IMR-90 (cell line): Measurements from ENCODE around the gene ATRN. TPM values are rescaled to one million over a fixed set of nuclear protein-coding genes. Genes with fewer than 3 reads are reported as not detected.

Experiments used
- ATAC-seq: fragments of 200-7000 bp; cut with Tn5 transposase; 2 replicates; pipeline ENCODE4 v1.9.1; 2020; ENCODE audit warnings: low read depth, mild to moderate bottlenecking, moderate library complexity
- BruUV-seq: library from RNA; stranded (reverse); fragments of 400-500 nt; replicated peaks from 2 replicates; lab custom pipeline; 2021; lab: Mats Ljungman, UMichigan
- CTCF ChIA-PET: fragments of 300-600 bp; formaldehyde crosslinking; extraction: SDS; loops from one replicate; lab custom pipeline; 2021; ENCODE audit warnings: antibody characterized with exemption; lab: Yijun Ruan, JAX
- POLR2A ChIA-PET: fragments of 300-600 bp; sonication (Branson Sonifier 250); formaldehyde crosslinking; loops from one replicate; lab custom pipeline; 2022; ENCODE audit warnings: antibody characterized with exemption; ENCODE audit not compliant: unreplicated experiment; lab: Charles Lee
- DNase-seq: peaks from one replicate; pipeline ENCODE4 v3.0.0; 2013
- H2AFZ ChIP-seq: replicated peaks from 2 replicates; pipeline ENCODE3; 2013; ENCODE audit warnings: low read length, mild to moderate bottlenecking; ENCODE audit not compliant: poor library complexity
- H2AK5ac ChIP-seq: 2 replicates; pipeline ENCODE4 v1.6.1; 2013; ENCODE audit warnings: low read depth, low read length, inconsistent platforms
- H2AK9ac ChIP-seq: replicated peaks from 2 replicates; pipeline ENCODE3; 2013; ENCODE audit warnings: mild to moderate bottlenecking, low read depth, low read length, moderate library complexity; ENCODE audit not compliant: poor library complexity
- H2BK120ac ChIP-seq: 2 replicates; pipeline ENCODE4 v1.6.1; 2013; ENCODE audit warnings: low read depth, low read length, inconsistent platforms
- H2BK15ac ChIP-seq: 3 replicates; pipeline ENCODE4 v1.6.1; 2013; ENCODE audit warnings: low read depth, low read length, inconsistent platforms
- H2BK20ac ChIP-seq: 2 replicates; pipeline ENCODE4 v1.6.1; 2013; ENCODE audit warnings: low read depth, mild to moderate bottlenecking, inconsistent platforms, low read length, moderate library complexity
- H2BK5ac ChIP-seq: 2 replicates; pipeline ENCODE4 v1.6.1; 2013; ENCODE audit warnings: mild to moderate bottlenecking, low read depth, low read length, inconsistent platforms; ENCODE audit not compliant: poor library complexity, severe bottlenecking
- H3K14ac ChIP-seq: replicated peaks from 2 replicates; pipeline ENCODE4 v1.6.1; 2013; ENCODE audit warnings: low read depth, low read length, inconsistent platforms
- H3K18ac ChIP-seq: 2 replicates; pipeline ENCODE4 v1.6.1; 2013; ENCODE audit warnings: low read depth, low read length, control low read depth
- H3K23ac ChIP-seq: 2 replicates; pipeline ENCODE4 v1.6.1; 2013; ENCODE audit warnings: low read depth, low read length, inconsistent platforms
- H3K27ac ChIP-seq: 2 replicates; pipeline ENCODE4 v1.5.1; 2013; ENCODE audit warnings: mild to moderate bottlenecking, control low read depth, low read length; ENCODE audit not compliant: insufficient read depth
- H3K27me3 ChIP-seq: 2 replicates; pipeline ENCODE4 v1.6.1; 2013; ENCODE audit warnings: low read length; ENCODE audit not compliant: control insufficient read depth, insufficient read depth
- H3K36me3 ChIP-seq: 2 replicates; pipeline ENCODE4 v1.6.1; 2013; ENCODE audit warnings: low read length, mixed read lengths; ENCODE audit not compliant: control insufficient read depth, insufficient read depth
- H3K4ac ChIP-seq: 2 replicates; pipeline ENCODE4 v1.6.1; 2013; ENCODE audit warnings: low read depth, low read length, inconsistent platforms
- H3K4me1 ChIP-seq: 2 replicates; pipeline ENCODE4 v1.6.1; 2013; ENCODE audit warnings: low read length, mixed read lengths; ENCODE audit not compliant: control insufficient read depth, insufficient read depth
- H3K4me2 ChIP-seq: 2 replicates; pipeline ENCODE4 v1.6.1; 2013; ENCODE audit warnings: low read depth, mild to moderate bottlenecking, control low read depth, low read length, moderate library complexity
- H3K4me3 ChIP-seq: 2 replicates; pipeline ENCODE4 v1.5.1; 2013; ENCODE audit warnings: low read depth, mild to moderate bottlenecking, control low read depth, low read length, moderate library complexity; ENCODE audit not compliant: insufficient read depth
- H3K56ac ChIP-seq: 2 replicates; pipeline ENCODE4 v1.6.1; 2013; ENCODE audit warnings: low read length, inconsistent platforms; ENCODE audit not compliant: insufficient read depth; ENCODE audit errors: extremely low read depth
- H3K79me1 ChIP-seq, 2 experiments: 2 replicates each; pipeline ENCODE4 v1.6.1; 2013; ENCODE audit warnings: low read length in 2 of 2, inconsistent platforms in 1 of 2, low read depth in 1 of 2
- H3K9ac ChIP-seq: 2 replicates; pipeline ENCODE4 v1.6.1; 2013; ENCODE audit warnings: low read depth, low read length, control low read depth
- H3K9me1 ChIP-seq: 2 replicates; pipeline ENCODE4 v1.6.1; 2013; ENCODE audit warnings: low read length, inconsistent platforms; ENCODE audit not compliant: insufficient read depth
- H3K9me3 ChIP-seq: 2 replicates; pipeline ENCODE4 v1.6.1; 2013; ENCODE audit warnings: low read length; ENCODE audit not compliant: control insufficient read depth, insufficient read depth
- H4K20me1 ChIP-seq: 2 replicates; pipeline ENCODE4 v1.6.1; 2013; ENCODE audit warnings: low read length, inconsistent platforms; ENCODE audit not compliant: insufficient read depth
- H4K5ac ChIP-seq: 2 replicates; pipeline ENCODE4 v1.6.1; 2013; ENCODE audit warnings: mild to moderate bottlenecking, low read depth, low read length, control low read depth
- H4K8ac ChIP-seq, 2 experiments: 2 replicates each; pipeline ENCODE4 v1.6.1; 2013; ENCODE audit warnings: low read depth in 2 of 2, low read length in 2 of 2, control low read depth in 1 of 2, inconsistent platforms in 1 of 2
- H4K91ac ChIP-seq: 2 replicates; pipeline ENCODE4 v1.6.1; 2013; ENCODE audit warnings: low read depth, low read length, inconsistent platforms; ENCODE audit not compliant: insufficient read depth
- BHLHE40 ChIP-seq: fragments of 150-350 bp; IDR thresholded peaks from 2 replicates; pipeline ENCODE4 v1.6.1; 2016; ENCODE audit warnings: mild to moderate bottlenecking, low read depth, low read length
- CEBPB ChIP-seq: IDR thresholded peaks from 2 replicates; pipeline ENCODE4 v1.6.1; 2012; ENCODE audit warnings: low read depth, low read length, improper control_type of control experiment
- CTCF ChIP-seq: conservative IDR thresholded peaks from 2 replicates; pipeline ENCODE4 v1.5.1; 2012; ENCODE audit warnings: mild to moderate bottlenecking, low read depth, low read length, improper control_type of control experiment
- ELK1 ChIP-seq: fragments of 150-350 bp; IDR thresholded peaks from 2 replicates; pipeline ENCODE4 v1.6.1; 2016; ENCODE audit warnings: low read depth, mild to moderate bottlenecking, low read length, moderate library complexity, borderline replicate concordance
- FOS ChIP-seq: fragments of 150-350 bp; IDR thresholded peaks from 2 replicates; pipeline ENCODE4 v1.6.1; 2016; ENCODE audit warnings: low read depth, low read length
- MAZ ChIP-seq: IDR thresholded peaks from 2 replicates; pipeline ENCODE4 v1.6.1; 2012; ENCODE audit warnings: low read depth, mild to moderate bottlenecking, low read length, improper control_type of control experiment, moderate library complexity, borderline replicate concordance
- MXI1 ChIP-seq: IDR thresholded peaks from 2 replicates; pipeline ENCODE4 v1.6.1; 2012; ENCODE audit warnings: low read depth, mild to moderate bottlenecking, low read length, moderate library complexity, borderline replicate concordance
- POLR2A ChIP-seq: IDR thresholded peaks from 2 replicates; pipeline ENCODE4 v1.6.1; 2012; ENCODE audit warnings: mild to moderate bottlenecking, low read depth, low read length
- RAD21 ChIP-seq: IDR thresholded peaks from 2 replicates; pipeline ENCODE4 v1.6.1; 2012; ENCODE audit warnings: low read length, improper control_type of control experiment
- RFX5 ChIP-seq: IDR thresholded peaks from 2 replicates; pipeline ENCODE4 v1.8.0; 2012; ENCODE audit warnings: low read depth, mild to moderate bottlenecking, low read length, moderate library complexity
- USF2 ChIP-seq: fragments of 150-350 bp; IDR thresholded peaks from 2 replicates; pipeline ENCODE4 v1.6.1; 2017; ENCODE audit warnings: mild to moderate bottlenecking, antibody characterized with exemption, low read length, low read depth
- WGBS, 2 experiments: methylation state at CpG; one replicate each; pipeline versions ENCODE4 v1.1.5 to v1.1.7; 2013; ENCODE audit warnings: missing lambda C conversion rate in 2 of 2; ENCODE audit not compliant: insufficient read length in 1 of 2; ENCODE audit errors: extremely low coverage in 2 of 2; 5-methylcytosine and 5-hydroxymethylcytosine counted together
- dilution Hi-C: fragments of 300-500 bp; cut with HindIII; formaldehyde crosslinking; loops from one replicate; pipeline ENCODE4 v1.14.3; 2018; ENCODE audit warnings: low sequenced_read_pairs; ENCODE audit not compliant: unreplicated experiment
- in situ Hi-C: fragments of 300-500 bp; cut with MboI; formaldehyde crosslinking; loops from 3 replicates; pipeline ENCODE4 v1.14.3; 2019; ENCODE audit warnings: low sequenced_read_pairs, inconsistent platforms, mixed read lengths
- intact Hi-C: fragments of 100-400 bp; cut with micrococcal nuclease; formaldehyde crosslinking; loops from 2 replicates; pipeline ENCODE4 v1.10.0; 2022
- polyA plus RNA-seq, 3 experiments: library from polyadenylated mRNA; depleted of rRNA; stranded (reverse); fragments of >200 nt; gene quantifications; 2 replicates each; pipeline ENCODE4 v1.2.3, GENCODE V29; 2012; ENCODE audit warnings: low replicate concordance in 1 of 3
- total RNA-seq: library from RNA; depleted of rRNA; stranded (reverse); fragments of >200 nt; gene quantifications from 2 replicates; pipeline ENCODE4 v1.2.3, GENCODE V29; 2012

ATRN gene
- total and polyA plus RNA-seq, 2 of the 4 experiments (the other 2 are of a cell fraction) = 32.3 to 46.2 TPM

- Histone ChIP-seq H2BK5ac (no peak overlapping the region), H3K4me3 (no peak overlapping the region), H3K27me3 (peaks cover 56% of the 10 kb centered on the region), H3K79me1 (no peaks in the 10 kb centered on the region), H2AFZ (no peak overlapping the region), H2BK20ac (no peak overlapping the region), H3K4me1 (peaks cover 5% of the 10 kb centered on the region; the same call in 1 of the 2 replicates), H2BK120ac (no peak overlapping the region), H2BK15ac (no peak overlapping the region), H2AK5ac (no peak overlapping the region), H3K36me3 (no peaks in the 10 kb centered on the region), H3K23ac (no peak overlapping the region), H3K4ac (no peak overlapping the region), H3K9ac (no peak overlapping the region), H3K18ac (no peak overlapping the region), H3K4me2 (no peak overlapping the region), H4K20me1 (no peaks in the 10 kb centered on the region), H3K27ac (no peak overlapping the region), H3K9me1 (no peaks in the 10 kb centered on the region), H3K56ac (no peak overlapping the region), H4K8ac (no peak overlapping the region), H3K9me3 (no peaks in the 10 kb centered on the region), H4K5ac (no peak overlapping the region), H2AK9ac (no peak overlapping the region), H4K91ac (no peak overlapping the region), H3K14ac (no peak overlapping the region)
- CTCF ChIA-PET = no interaction called here
- no TSS peak for BruUV-seq
- intact Hi-C loops = loop anchor here (10.0 kb wide), 1 partner anchor 410 kb away; no protein-coding TSS in a partner anchor
- in situ Hi-C loops = no loop called here
- ATAC-seq (no peak), DNase-seq (no peak)
- no CpG with 5 or more reads among the region's 10 CpGs for WGBS, 2 experiments
- dilution Hi-C loops = no loop called here
- POLR2A ChIA-PET = no interaction called here
- no peak for TF ChIP-seq CEBPB
- no peak for TF ChIP-seq USF2
- no peak for TF ChIP-seq RAD21
- no peak for TF ChIP-seq RFX5
- no peak for TF ChIP-seq MAZ
- no peak for TF ChIP-seq FOS
- TF ChIP-seq POLR2A = no peak
- TF ChIP-seq BHLHE40 = no peak
- TF ChIP-seq MXI1 = no peak
- no peak for TF ChIP-seq CTCF
- TF ChIP-seq ELK1 = no peak
Observed at GRCh38 chr20:3674447-3674846, 203.6 kb downstream of the ATRN start.
